Measurements from ENCODE around the gene DEFB113. TPM values are rescaled to one million over a fixed set of nuclear protein-coding genes. Genes with fewer than 3 reads are reported as not detected.

DEFB113 gene
- total and polyA plus RNA-seq, 2 experiments from 2014 or later, result not detected

DNA sequence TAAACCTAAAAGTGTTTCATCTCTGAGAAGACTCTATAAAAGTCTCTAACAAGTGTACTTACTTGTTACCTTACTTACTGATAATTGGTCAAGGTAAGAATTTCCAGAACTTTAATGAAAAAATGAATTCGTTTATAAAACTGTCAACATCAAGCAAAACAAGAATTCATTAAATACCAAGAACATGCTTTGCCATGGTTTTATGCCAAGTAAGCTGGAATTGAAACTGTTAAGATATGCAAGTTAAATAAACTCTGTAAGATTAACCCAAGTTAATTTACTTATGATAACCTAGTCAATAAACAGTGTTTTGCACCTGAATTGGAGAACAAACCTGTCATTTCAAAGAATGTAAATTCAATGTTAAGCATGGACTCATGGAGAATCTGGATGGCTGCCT, 17.1 kb upstream of the DEFB113 start:
- Mint-ChIP-seq H3K9me3 (peaks cover 2% of the 10 kb centered on the region; the same call in 1 of the 3 replicates), H3K4me1 (peaks cover 5% of the 10 kb centered on the region; the same call in 1 of the 3 replicates)

More for the DNA sequence above, 17.1 kb upstream of the DEFB113 start:
- TF ChIP-seq EZH2phosphoT487 (IDR thresholded peaks at IDR 0.05; ENCODE audit: unreplicated experiment) (no peak), ZNF331 (CRISPR knock-in tag; IDR thresholded peaks at IDR 0.05; ENCODE audit: low read depth) (no peak), CREB1 (CRISPR knock-in tag; IDR thresholded peaks at IDR 0.05; ENCODE audit: low read depth) (no peak), ZNF114 (CRISPR knock-in tag; IDR thresholded peaks at IDR 0.05) (no peak), POLR2AphosphoS5 (IDR thresholded peaks at IDR 0.05; ENCODE audit: low read depth) (no peak), CTCF (conservative IDR thresholded peaks at IDR 0.05; ENCODE audit: low read depth in 2 of 2) (no peak), EZH2 (IDR thresholded peaks at IDR 0.05; ENCODE audit: low read depth, unreplicated experiment) (no peak), ZNF462 (CRISPR knock-in tag; IDR thresholded peaks at IDR 0.05) (no peak)
- TF ChIP-seq, protein P1, sequence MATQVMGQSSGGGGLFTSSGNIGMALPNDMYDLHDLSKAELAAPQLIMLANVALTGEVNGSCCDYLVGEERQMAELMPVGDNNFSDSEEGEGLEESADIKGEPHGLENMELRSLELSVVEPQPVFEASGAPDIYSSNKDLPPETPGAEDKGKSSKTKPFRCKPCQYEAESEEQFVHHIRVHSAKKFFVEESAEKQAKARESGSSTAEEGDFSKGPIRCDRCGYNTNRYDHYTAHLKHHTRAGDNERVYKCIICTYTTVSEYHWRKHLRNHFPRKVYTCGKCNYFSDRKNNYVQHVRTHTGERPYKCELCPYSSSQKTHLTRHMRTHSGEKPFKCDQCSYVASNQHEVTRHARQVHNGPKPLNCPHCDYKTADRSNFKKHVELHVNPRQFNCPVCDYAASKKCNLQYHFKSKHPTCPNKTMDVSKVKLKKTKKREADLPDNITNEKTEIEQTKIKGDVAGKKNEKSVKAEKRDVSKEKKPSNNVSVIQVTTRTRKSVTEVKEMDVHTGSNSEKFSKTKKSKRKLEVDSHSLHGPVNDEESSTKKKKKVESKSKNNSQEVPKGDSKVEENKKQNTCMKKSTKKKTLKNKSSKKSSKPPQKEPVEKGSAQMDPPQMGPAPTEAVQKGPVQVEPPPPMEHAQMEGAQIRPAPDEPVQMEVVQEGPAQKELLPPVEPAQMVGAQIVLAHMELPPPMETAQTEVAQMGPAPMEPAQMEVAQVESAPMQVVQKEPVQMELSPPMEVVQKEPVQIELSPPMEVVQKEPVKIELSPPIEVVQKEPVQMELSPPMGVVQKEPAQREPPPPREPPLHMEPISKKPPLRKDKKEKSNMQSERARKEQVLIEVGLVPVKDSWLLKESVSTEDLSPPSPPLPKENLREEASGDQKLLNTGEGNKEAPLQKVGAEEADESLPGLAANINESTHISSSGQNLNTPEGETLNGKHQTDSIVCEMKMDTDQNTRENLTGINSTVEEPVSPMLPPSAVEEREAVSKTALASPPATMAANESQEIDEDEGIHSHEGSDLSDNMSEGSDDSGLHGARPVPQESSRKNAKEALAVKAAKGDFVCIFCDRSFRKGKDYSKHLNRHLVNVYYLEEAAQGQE (IDR thresholded peaks at IDR 0.05; ENCODE audit: unreplicated experiment), result no peak
- Histone ChIP-seq H3K36me3 (ENCODE audit: insufficient read depth) (no peaks in the 10 kb centered on the region), H3K4me1 (ENCODE audit: insufficient read depth) (peaks cover 3% of the 10 kb centered on the region; the same call in 1 of the 2 replicates), H3K79me2 (replicated peaks; ENCODE audit: insufficient read depth) (no peaks in the 10 kb centered on the region), H3K27me3 (ENCODE audit: insufficient read depth) (no peaks in the 10 kb centered on the region), H4K20me1 (replicated peaks; ENCODE audit: insufficient read depth) (no peaks in the 10 kb centered on the region), H3K27ac (ENCODE audit: low read depth) (no peak overlapping the region), H3K4me3 (no peak overlapping the region), H2AFZ (no peak overlapping the region), H3K9me2 (ENCODE audit: insufficient read depth) (0 out of 2 replicates have a peak, but pooled peaks cover 5% of the 10 kb centered on the region), H3F3A (replicated peaks; ENCODE audit: low read depth) (no peaks in the 10 kb centered on the region), H3K4me2 (no peak overlapping the region)
- H3K27ac Mint-ChIP-seq, result no peak overlapping the region
- H3K36me3 Mint-ChIP-seq (ENCODE audit: low read depth), result no peaks in the 10 kb centered on the region
- no peak for ATAC-seq
- DNase-seq (ENCODE audit: low spot score), result no peak
- H3K27me3 Mint-ChIP-seq (ENCODE audit: insufficient read depth, low read depth, poor library complexity), result no peaks in the 10 kb centered on the region
- no peak overlapping the region for H3K4me3 Mint-ChIP-seq

All from GM23338 (cell line).